A549 (cell line): ENCODE results near the gene TOP3B.

ENCODE experiments used
- BHLHE40 ChIP-seq: IDR thresholded peaks from 2 replicates; pipeline ENCODE4 v1.6.1; 2012; ENCODE audit warnings: low read depth, low read length, inconsistent platforms
- CHD2 ChIP-seq: fragments of 150-350 bp; IDR thresholded peaks from 2 replicates; pipeline ENCODE4 v1.6.1; 2014; ENCODE audit warnings: low read length; ENCODE audit not compliant: partially characterized antibody
- CTCF ChIP-seq: fragments of >200 bp; sonication (Bioruptor Twin); formaldehyde crosslinking; IDR thresholded peaks from 3 replicates; pipeline ENCODE4 v1.5.1; 2016
- FOSL2 ChIP-seq, 2 experiments: fragments of 450-650 bp in 1 of 2; fragments of >200 bp in 1 of 2; sonication (Bioruptor Twin) in 1 of 2; formaldehyde crosslinking; IDR thresholded peaks; 2 replicates each; pipeline versions ENCODE4 v1.5.0 to v1.6.1; 2016 to 2020; ENCODE audit warnings: mild to moderate bottlenecking in 1 of 2, moderate library complexity in 1 of 2
- PBX3 ChIP-seq: IDR thresholded peaks from 2 replicates; pipeline ENCODE4 v1.6.1; 2012
- POLR2A ChIP-seq: IDR thresholded peaks from 2 replicates; pipeline ENCODE4 v1.6.1; 2012; ENCODE audit warnings: mild to moderate bottlenecking, low read length
- REST ChIP-seq: fragments of 200-600 bp; sonication (generic); IDR thresholded peaks from 2 replicates; pipeline ENCODE4 v1.6.1; 2016; ENCODE audit warnings: antibody characterized with exemption, mild to moderate bottlenecking, moderate library complexity
- SREBF2 ChIP-seq: fragments of 450-650 bp; IDR thresholded peaks from 2 replicates; pipeline ENCODE4 v1.6.1; 2014; ENCODE audit warnings: mild to moderate bottlenecking, moderate library complexity

- TF ChIP-seq CTCF (no peak), BHLHE40 (no peak), PBX3 (no peak), CHD2 (no peak), SREBF2 (no peak), POLR2A (no peak), REST (no peak), FOSL2 (IDR thresholded peaks at IDR 0.05) (no peak), FOSL2 (CRISPR knock-in tag; IDR thresholded peaks at IDR 0.05) (no peak)
These were observed 31.1 kb upstream of the TOP3B start for GRCh38 chr22:22013559-22014284.
